H1 (cell line): ENCODE data around the gene HIGD2B. TPM values are rescaled to one million over a fixed set of nuclear protein-coding genes. Genes with fewer than 3 reads are reported as not detected.

Source experiments
- CTCF ChIA-PET: fragments of 300-600 bp; sonication (Branson Sonifier 250); formaldehyde crosslinking; loops from one replicate; lab custom pipeline; 2021; ENCODE audit not compliant: partially characterized antibody; lab: Charles Lee
- POLR2A ChIA-PET: fragments of 300-600 bp; sonication (Branson Sonifier 250); formaldehyde crosslinking; loops from one replicate; lab custom pipeline; 2021; ENCODE audit warnings: inconsistent platforms; ENCODE audit not compliant: partially characterized antibody; lab: Charles Lee
- DNase-seq, 2 experiments: peaks; one replicate each; pipeline versions ENCODE4 v3.0.0 to v3.0.0-alpha.2; 2010 to 2022; ENCODE audit warnings: low spot score in 2 of 2, low read depth in 1 of 2, mixed read lengths in 1 of 2
- FAIRE-seq: peaks from 2 replicates; lab custom pipeline; 2011; peaks lifted over from hg19 to GRCh38; lab: Jason Lieb, UNC
- H2AFZ ChIP-seq: 2 replicates; pipeline ENCODE4 v1.8.1; 2012; ENCODE audit warnings: low read length, inconsistent platforms
- H2AK5ac ChIP-seq: 2 replicates; pipeline ENCODE4 v1.6.1; 2013; ENCODE audit warnings: low read depth, low read length
- H2BK120ac ChIP-seq: replicated peaks from 2 replicates; pipeline ENCODE3; 2013; ENCODE audit warnings: low read depth, low read length, inconsistent platforms
- H2BK12ac ChIP-seq: 2 replicates; pipeline ENCODE4 v1.6.1; 2013; ENCODE audit warnings: low read depth, low read length
- H2BK15ac ChIP-seq: 2 replicates; pipeline ENCODE4 v1.6.1; 2013; ENCODE audit warnings: low read length
- H2BK20ac ChIP-seq: 2 replicates; pipeline ENCODE4 v1.6.1; 2013; ENCODE audit warnings: low read length
- H2BK5ac ChIP-seq: 2 replicates; pipeline ENCODE4 v1.6.1; 2013; ENCODE audit warnings: low read depth, low read length
- H3K14ac ChIP-seq: 2 replicates; pipeline ENCODE4 v1.6.1; 2013; ENCODE audit warnings: inconsistent platforms; ENCODE audit not compliant: insufficient read length
- H3K18ac ChIP-seq: 2 replicates; pipeline ENCODE4 v1.6.1; 2013; ENCODE audit warnings: low read length; ENCODE audit errors: extremely low read depth
- H3K23ac ChIP-seq: 2 replicates; pipeline ENCODE4 v1.6.1; 2013; ENCODE audit warnings: inconsistent platforms; ENCODE audit not compliant: insufficient read length
- H3K23me2 ChIP-seq: 2 replicates; pipeline ENCODE4 v1.6.1; 2013; ENCODE audit warnings: low read depth, low read length
- H3K27ac ChIP-seq: 2 replicates; pipeline ENCODE4 v1.6.1; 2011; ENCODE audit warnings: low read depth, low read length, inconsistent platforms
- H3K27me3 ChIP-seq, 4 experiments: replicated peaks in 1 of 4; 1 replicate in 1 of 4; 2 replicates in 3 of 4; pipeline versions ENCODE4 v1.6.1 to v1.8.1; 2011 to 2013; ENCODE audit warnings: low read length in 3 of 4, mild to moderate bottlenecking in 3 of 4, inconsistent platforms in 2 of 4, mixed read lengths in 2 of 4, moderate library complexity in 1 of 4; ENCODE audit not compliant: control insufficient read depth in 3 of 4, insufficient read depth in 3 of 4; ENCODE audit errors: extremely low read depth in 1 of 4
- H3K36me3 ChIP-seq, 4 experiments: 2 replicates each; pipeline versions ENCODE4 v1.6.1 to v1.8.1; 2011 to 2013; ENCODE audit warnings: mild to moderate bottlenecking in 4 of 4, low read length in 3 of 4, moderate library complexity in 2 of 4, control low read depth in 1 of 4, inconsistent platforms in 1 of 4; ENCODE audit not compliant: insufficient read depth in 4 of 4, control insufficient read depth in 2 of 4
- H3K4ac ChIP-seq: replicated peaks from 2 replicates; pipeline ENCODE3; 2013; ENCODE audit warnings: low read length, low read depth, mixed read lengths, inconsistent platforms; ENCODE audit not compliant: insufficient read length
- H3K4me1 ChIP-seq, 4 experiments: replicated peaks in 1 of 4; 1 replicate in 1 of 4; 2 replicates in 3 of 4; pipeline versions ENCODE4 v1.6.1 to v1.8.1; 2011 to 2013; ENCODE audit warnings: low read length in 3 of 4, inconsistent platforms in 2 of 4, mixed read lengths in 1 of 4; ENCODE audit not compliant: insufficient read depth in 4 of 4, control insufficient read depth in 3 of 4
- H3K4me2 ChIP-seq, 2 experiments: 2 replicates each; pipeline versions ENCODE4 v1.6.1 to v1.8.1; 2011 to 2013; ENCODE audit warnings: low read depth in 2 of 2, low read length in 2 of 2, control low read depth in 1 of 2, inconsistent platforms in 1 of 2, mild to moderate bottlenecking in 1 of 2; ENCODE audit not compliant: insufficient read depth in 1 of 2
- H3K4me3 ChIP-seq, 4 experiments: fragments of 200-600, 300-600 bp in 1 of 4; sonication (generic), shearing (Covaris generic), sonication (Bioruptor Twin) in 1 of 4; 2 replicates each; pipeline versions ENCODE4 v1.5.1 to v1.8.1; 2011 to 2016; ENCODE audit warnings: low read length in 4 of 4, low read depth in 3 of 4, control low read depth in 2 of 4, inconsistent platforms in 2 of 4, mild to moderate bottlenecking in 2 of 4, mixed read lengths in 1 of 4, moderate library complexity in 1 of 4; ENCODE audit not compliant: insufficient read depth in 2 of 4; ENCODE audit errors: extremely low read depth in 1 of 4
- H3K56ac ChIP-seq: replicated peaks from 2 replicates; pipeline ENCODE3; 2013; ENCODE audit warnings: low read depth, mild to moderate bottlenecking, mixed read lengths, low read length, inconsistent platforms; ENCODE audit not compliant: insufficient read length
- H3K79me1 ChIP-seq: 2 replicates; pipeline ENCODE4 v1.6.1; 2013; ENCODE audit warnings: low read depth, low read length, control low read depth
- H3K79me2 ChIP-seq, 2 experiments: 2 replicates each; pipeline versions ENCODE4 v1.6.1 to v1.8.1; 2012 to 2013; ENCODE audit warnings: low read length in 2 of 2, mild to moderate bottlenecking in 2 of 2, inconsistent platforms in 1 of 2; ENCODE audit not compliant: insufficient read depth in 2 of 2, control insufficient read depth in 1 of 2
- H3K9ac ChIP-seq, 4 experiments: replicated peaks in 1 of 4; 1 replicate in 1 of 4; 2 replicates in 3 of 4; pipeline versions ENCODE4 v1.6.1 to v1.8.1; 2011 to 2013; ENCODE audit warnings: low read depth in 3 of 4, low read length in 3 of 4, control low read depth in 2 of 4, mild to moderate bottlenecking in 2 of 4, moderate library complexity in 2 of 4, inconsistent platforms in 1 of 4; ENCODE audit errors: extremely low read depth in 1 of 4
- H3K9me3 ChIP-seq, 2 experiments: 2 replicates each; pipeline versions ENCODE4 v1.6.1 to v1.8.1; 2012 to 2013; ENCODE audit warnings: mild to moderate bottlenecking in 2 of 2, moderate library complexity in 2 of 2, control low read depth in 1 of 2, inconsistent platforms in 1 of 2, low read depth in 1 of 2, low read length in 1 of 2, mixed read lengths in 1 of 2; ENCODE audit not compliant: insufficient read depth in 2 of 2
- H4K20me1 ChIP-seq, 2 experiments: replicated peaks in 1 of 2; 2 replicates each; pipeline versions ENCODE3 to v1.8.1; 2011 to 2013; ENCODE audit warnings: inconsistent platforms in 2 of 2, low read length in 2 of 2, mild to moderate bottlenecking in 1 of 2; ENCODE audit not compliant: insufficient read depth in 2 of 2, control insufficient read depth in 1 of 2
- H4K5ac ChIP-seq: 2 replicates; pipeline ENCODE4 v1.6.1; 2013; ENCODE audit warnings: low read length, low read depth, mixed read lengths, inconsistent platforms; ENCODE audit not compliant: insufficient read length
- H4K8ac ChIP-seq: 2 replicates; pipeline ENCODE4 v1.8.0; 2013; ENCODE audit warnings: mild to moderate bottlenecking, moderate library complexity, low read length, inconsistent platforms; ENCODE audit not compliant: insufficient read depth; ENCODE audit errors: extremely low read depth
- H4K91ac ChIP-seq: replicated peaks from 2 replicates; pipeline ENCODE3; 2013; ENCODE audit warnings: low read length, mixed read lengths, inconsistent platforms; ENCODE audit not compliant: insufficient read length
- CHD1 ChIP-seq: IDR thresholded peaks from 2 replicates; pipeline ENCODE4 v1.6.1; 2012; ENCODE audit warnings: low read depth, low read length, improper control_type of control experiment
- CTBP2 ChIP-seq: IDR thresholded peaks from 2 replicates; pipeline ENCODE4 v1.7.0; 2011; ENCODE audit warnings: borderline replicate concordance, mild to moderate bottlenecking, moderate library complexity, mixed read lengths, low read length; ENCODE audit not compliant: insufficient read depth, insufficient read length
- EGR1 ChIP-seq: IDR thresholded peaks from 2 replicates; pipeline ENCODE4 v1.6.1; 2011; ENCODE audit warnings: low read depth, low read length, borderline replicate concordance
- KDM4A ChIP-seq: IDR thresholded peaks from one replicate; pipeline ENCODE4 v1.7.1; 2012; ENCODE audit warnings: low read depth, mild to moderate bottlenecking, moderate library complexity, low read length, inconsistent platforms; ENCODE audit not compliant: severe bottlenecking
- PHF8 ChIP-seq: fragments of 200-600 bp; sonication (generic); conservative IDR thresholded peaks from 2 replicates; pipeline ENCODE4 v1.7.1; 2012; ENCODE audit warnings: low read depth, mild to moderate bottlenecking, inconsistent platforms, low read length, moderate library complexity
- RXRA ChIP-seq: IDR thresholded peaks from 2 replicates; pipeline ENCODE4 v1.6.1; 2011; ENCODE audit warnings: low read depth, mild to moderate bottlenecking, low read length, moderate library complexity; ENCODE audit not compliant: insufficient read depth
- SIN3A ChIP-seq, 2 experiments: IDR thresholded peaks in 1 of 2; conservative IDR thresholded peaks in 1 of 2; 2 replicates each; pipeline ENCODE4 v1.6.1; 2011 to 2012; ENCODE audit warnings: low read length in 2 of 2, improper control_type of control experiment in 1 of 2, low read depth in 1 of 2, mild to moderate bottlenecking in 1 of 2
- TAF1 ChIP-seq: IDR thresholded peaks from 2 replicates; pipeline ENCODE4 v1.6.1; 2011; ENCODE audit warnings: mild to moderate bottlenecking, low read depth, low read length
- WGBS, 2 experiments: shearing (Covaris generic) in 1 of 2; methylation state at CpG; one replicate each; pipeline versions ENCODE4 v1.1.6 to v1.1.7; 2013 to 2015; ENCODE audit warnings: low lambda C conversion rate in 2 of 2, mixed read lengths in 2 of 2, inconsistent platforms in 1 of 2, low coverage in 1 of 2, missing lambda C conversion rate in 1 of 2; ENCODE audit not compliant: insufficient replicate concordance in 2 of 2, insufficient coverage in 1 of 2, insufficient read length in 1 of 2; ENCODE audit errors: extremely low coverage in 1 of 2, missing lambda C conversion rate in 1 of 2; 5-methylcytosine and 5-hydroxymethylcytosine counted together
- polyA plus RNA-seq, 7 experiments: library from polyadenylated mRNA; depleted of rRNA in 3 of 7; stranded (reverse) in 5 of 7; unstranded in 2 of 7; fragments of >200 nt in 5 of 7; fragments of 200-250 nt in 2 of 7; gene quantifications; 1 replicate in 5 of 7; 2 replicates in 1 of 7; 4 replicates in 1 of 7; pipeline versions ENCODE4 v1.2.1 to v1.2.3, GENCODE V29; 2011 to 2013; ENCODE audit warnings: missing spikeins in 2 of 7, mixed read lengths in 2 of 7
- total RNA-seq: library from RNA; stranded (reverse); fragmentation: NEBNext Ultra II Directional; extraction: Animal tissue kit (Norgen Biotek cat#: 25700); gene quantifications from 2 replicates; pipeline ENCODE4 v1.2.1, GENCODE V29; 2021
- TF ChIP-seq, protein P1 (sequence below), 3 experiments: IDR thresholded peaks; 1 replicate in 2 of 3; 2 replicates in 1 of 3; pipeline versions ENCODE4 v1.5.1 to v1.6.1; 2011; ENCODE audit warnings: low read length in 3 of 3, mild to moderate bottlenecking in 3 of 3, inconsistent platforms in 2 of 3, low read depth in 1 of 3, moderate library complexity in 1 of 3; ENCODE audit not compliant: insufficient read depth in 1 of 3; ENCODE audit errors: control extremely low read depth in 1 of 3
- TF ChIP-seq, protein P2 (sequence below): IDR thresholded peaks from 2 replicates; pipeline ENCODE4 v1.6.1; 2012; ENCODE audit warnings: inconsistent platforms

The HIGD2B gene
- total and polyA plus RNA-seq, 2 of the 8 experiments (the other 6 are each of a cell fraction or from before 2014, with no cell fraction given), result not detected

GRCh38 chr15:72728821-72729220 lies 42.8 kb upstream of the HIGD2B start:
- Histone ChIP-seq H4K20me1 (no peaks in the 10 kb centered on the region), H3K9me3 (no peaks in the 10 kb centered on the region), H3K4me3 (no peak overlapping the region), H2BK5ac (no peak overlapping the region), H4K8ac (no peak overlapping the region), H3K4ac (no peak overlapping the region), H3K9ac (no peak overlapping the region), H3K27ac (no peak overlapping the region), H3K56ac (no peak overlapping the region), H3K27me3 (no peaks in the 10 kb centered on the region), H3K79me2 (no peaks in the 10 kb centered on the region), H2BK120ac (no peak overlapping the region), H2AK5ac (no peak overlapping the region), H3K79me1 (no peaks in the 10 kb centered on the region), H2BK20ac (no peak overlapping the region), H3K4me1 (peaks cover 0 to 4% (median 0%) of the 10 kb centered on the region in 4 experiments; a peak in 2 of 7 replicates), H2AFZ (no peak overlapping the region), H3K23me2 (no peaks in the 10 kb centered on the region), H3K36me3 (peaks cover 2 to 11% (median 5%) of the 10 kb centered on the region in 4 experiments; a peak in 6 of 8 replicates), H2BK12ac (no peak overlapping the region), H3K14ac (no peak overlapping the region), H2BK15ac (no peak overlapping the region), H3K18ac (no peak overlapping the region), H4K91ac (no peak overlapping the region), H3K23ac (no peak overlapping the region), H4K5ac (no peak overlapping the region), H3K4me2 (no peak overlapping the region)
- ChIA-PET POLR2A (no interaction called here), CTCF (interaction anchor here (0.6 to 2.9 kb wide), 5 partner anchors 8 to 537 kb away, joined by 3 to 6 read pairs (median 4); no protein-coding TSS in a partner anchor)
- WGBS, 2 experiments, result 94% methylated on average over 1 of the region's 1 CpG; no CpG with 5 or more reads in 1 of the 2 experiments
- DNase-seq, result no peak
- FAIRE-seq, result no peak
- TF ChIP-seq, protein P1, sequence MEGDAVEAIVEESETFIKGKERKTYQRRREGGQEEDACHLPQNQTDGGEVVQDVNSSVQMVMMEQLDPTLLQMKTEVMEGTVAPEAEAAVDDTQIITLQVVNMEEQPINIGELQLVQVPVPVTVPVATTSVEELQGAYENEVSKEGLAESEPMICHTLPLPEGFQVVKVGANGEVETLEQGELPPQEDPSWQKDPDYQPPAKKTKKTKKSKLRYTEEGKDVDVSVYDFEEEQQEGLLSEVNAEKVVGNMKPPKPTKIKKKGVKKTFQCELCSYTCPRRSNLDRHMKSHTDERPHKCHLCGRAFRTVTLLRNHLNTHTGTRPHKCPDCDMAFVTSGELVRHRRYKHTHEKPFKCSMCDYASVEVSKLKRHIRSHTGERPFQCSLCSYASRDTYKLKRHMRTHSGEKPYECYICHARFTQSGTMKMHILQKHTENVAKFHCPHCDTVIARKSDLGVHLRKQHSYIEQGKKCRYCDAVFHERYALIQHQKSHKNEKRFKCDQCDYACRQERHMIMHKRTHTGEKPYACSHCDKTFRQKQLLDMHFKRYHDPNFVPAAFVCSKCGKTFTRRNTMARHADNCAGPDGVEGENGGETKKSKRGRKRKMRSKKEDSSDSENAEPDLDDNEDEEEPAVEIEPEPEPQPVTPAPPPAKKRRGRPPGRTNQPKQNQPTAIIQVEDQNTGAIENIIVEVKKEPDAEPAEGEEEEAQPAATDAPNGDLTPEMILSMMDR (IDR thresholded peaks at IDR 0.05; ENCODE audit: control extremely low read depth in 1 of 3, insufficient read depth in 1 of 3, low read depth in 1 of 3, low read length in 3 of 3), result no peak
- TF ChIP-seq, protein P2, sequence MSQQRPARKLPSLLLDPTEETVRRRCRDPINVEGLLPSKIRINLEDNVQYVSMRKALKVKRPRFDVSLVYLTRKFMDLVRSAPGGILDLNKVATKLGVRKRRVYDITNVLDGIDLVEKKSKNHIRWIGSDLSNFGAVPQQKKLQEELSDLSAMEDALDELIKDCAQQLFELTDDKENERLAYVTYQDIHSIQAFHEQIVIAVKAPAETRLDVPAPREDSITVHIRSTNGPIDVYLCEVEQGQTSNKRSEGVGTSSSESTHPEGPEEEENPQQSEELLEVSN, result no peak
- no peak for TF ChIP-seq EGR1
- no peak for TF ChIP-seq RXRA
- no peak for TF ChIP-seq TAF1
- TF ChIP-seq PHF8, result no peak
- TF ChIP-seq KDM4A, result no peak
- no peak for TF ChIP-seq SIN3A (conservative IDR thresholded peaks at IDR 0.05 in 1 of 2, IDR thresholded peaks at IDR 0.05 in 1 of 2; ENCODE audit: low read depth in 1 of 2, low read length in 2 of 2)
- no peak for TF ChIP-seq CHD1
- TF ChIP-seq CTBP2, result no peak
